H4 (cell line): ENCODE measurements around the gene IQCC. TPM values are rescaled to one million over a fixed set of nuclear protein-coding genes. Genes with fewer than 3 reads are reported as not detected.
"Not testable (repeated sequence)": the region's sequence is repeated elsewhere in the genome, so short reads cannot be mapped to it uniquely, and the experiment has no call there.

Source experiments
- DNase-seq: peaks from one replicate; pipeline ENCODE4 v3.0.0-alpha.2; 2015; ENCODE audit warnings: low spot score
- total RNA-seq: library from RNA; depleted of rRNA; stranded (reverse); fragments of >200 nt; shearing (Covaris generic); gene quantifications from 2 replicates; pipeline ENCODE4 v1.2.3, GENCODE V29; 2014; rRNA removed

The IQCC gene
- 2.6 and 4.3 TPM in 2 replicates for total RNA-seq

DNA sequence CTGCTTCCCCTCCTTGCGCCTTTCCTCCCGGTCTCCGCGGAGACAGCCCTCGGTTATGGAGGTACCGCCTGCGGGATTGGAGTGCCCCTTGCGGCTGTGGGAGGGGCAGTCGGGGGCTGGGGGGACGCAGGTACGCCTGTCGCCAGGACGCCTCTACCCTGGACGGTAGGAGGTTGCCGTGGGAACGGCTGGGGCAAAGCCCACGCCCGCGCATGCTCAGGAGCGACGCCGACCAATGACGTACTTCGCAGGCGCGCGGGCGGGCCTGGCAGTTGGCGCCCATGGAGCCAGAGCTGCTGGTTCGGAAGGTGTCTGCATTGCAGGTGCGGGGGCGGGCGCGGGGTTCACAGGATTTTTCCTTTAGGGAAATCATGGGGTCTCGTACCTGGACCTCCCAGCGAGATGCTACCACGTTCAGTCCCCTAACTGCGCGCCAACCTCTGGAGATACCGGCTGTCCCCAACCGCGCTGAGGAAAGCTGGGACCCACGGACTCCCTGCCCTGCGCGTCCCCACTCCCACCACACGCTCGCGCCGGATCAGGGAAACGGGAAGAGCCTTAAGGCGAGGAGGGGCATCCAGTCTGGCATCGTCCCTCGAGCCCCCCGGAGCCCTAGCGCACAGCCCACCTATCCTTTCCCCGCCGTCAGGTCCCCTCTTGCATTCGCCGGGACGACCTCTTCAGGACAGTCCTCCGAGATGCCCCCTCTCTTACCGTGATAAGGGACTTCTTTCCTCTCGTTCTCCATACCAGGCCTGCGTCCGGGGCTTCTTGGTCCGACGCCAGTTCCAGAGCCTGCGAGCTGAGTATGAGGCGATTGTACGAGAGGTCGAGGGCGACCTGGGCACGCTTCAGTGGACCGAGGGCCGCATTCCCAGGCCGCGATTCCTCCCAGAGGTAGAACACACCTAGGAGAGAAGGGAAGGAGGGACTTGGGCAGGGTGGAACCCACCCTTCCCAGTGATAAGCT, at the start of gene IQCC:
TSS of gene IQCC (plus strand) at position 271 of the 970 bp plus-strand sequence. CDS start at position 282, 11 bp downstream.
- peak; percentile 77 for DNase-seq

DNA sequence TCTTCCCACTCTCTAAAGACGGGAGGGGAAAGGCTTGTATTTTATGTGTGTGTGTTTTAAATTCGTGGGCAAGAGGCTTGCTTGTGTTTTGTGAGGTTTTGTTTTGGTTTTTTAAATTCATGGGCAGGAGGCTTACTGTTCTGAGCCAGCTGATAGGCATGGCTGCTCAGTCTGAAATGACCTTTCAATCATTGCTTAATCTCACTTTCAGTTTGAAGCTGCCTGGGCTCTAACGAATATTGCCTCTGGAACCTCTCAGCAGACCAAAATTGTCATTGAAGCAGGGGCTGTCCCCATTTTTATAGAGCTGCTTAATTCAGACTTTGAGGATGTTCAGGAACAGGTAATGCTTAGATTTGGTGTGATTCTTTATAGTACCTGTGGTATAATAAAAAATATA, 46.3 kb upstream of the IQCC start:
- no peak for DNase-seq

DNA sequence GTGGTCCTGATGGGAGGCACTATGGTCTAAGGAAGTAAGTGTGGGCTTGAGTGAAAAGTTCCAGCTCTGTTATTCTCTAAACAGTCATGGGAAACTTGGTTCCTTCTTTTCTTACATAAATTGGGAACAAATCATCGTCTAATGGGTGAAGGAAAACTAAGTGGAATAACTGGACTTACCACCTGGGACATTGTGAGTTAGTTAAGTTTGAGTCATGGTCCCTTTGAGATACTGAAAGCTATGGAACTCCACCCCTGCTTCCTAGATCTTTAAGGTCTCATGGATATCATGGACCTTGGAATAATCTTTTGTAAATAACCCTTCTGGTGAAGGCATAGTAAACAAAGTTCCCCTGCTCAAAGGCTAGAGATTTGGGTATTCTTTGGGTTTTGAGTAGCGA, 42.1 kb upstream of the IQCC start:
- no peak for DNase-seq

DNA sequence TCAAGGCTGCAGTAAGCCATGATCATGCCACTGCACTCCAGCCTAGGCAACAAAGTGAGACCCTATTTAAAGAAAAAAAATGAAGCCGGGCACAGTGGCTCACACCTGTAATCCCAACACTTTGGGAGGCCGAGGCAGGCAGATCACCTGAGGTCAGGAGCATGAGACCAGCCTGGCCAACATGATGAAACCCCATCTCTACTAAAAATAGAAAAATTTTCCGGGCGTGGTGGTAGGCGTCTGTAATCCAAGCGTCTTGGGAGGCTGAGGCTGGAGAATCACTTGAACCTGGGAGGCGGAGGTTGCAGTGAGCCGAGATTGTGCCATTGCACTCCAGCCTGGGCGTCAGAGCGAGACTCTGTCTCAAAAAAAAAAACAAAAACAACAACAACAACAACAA, 39.8 kb upstream of the IQCC start:
- DNase-seq: not testable (repeated sequence)

DNA sequence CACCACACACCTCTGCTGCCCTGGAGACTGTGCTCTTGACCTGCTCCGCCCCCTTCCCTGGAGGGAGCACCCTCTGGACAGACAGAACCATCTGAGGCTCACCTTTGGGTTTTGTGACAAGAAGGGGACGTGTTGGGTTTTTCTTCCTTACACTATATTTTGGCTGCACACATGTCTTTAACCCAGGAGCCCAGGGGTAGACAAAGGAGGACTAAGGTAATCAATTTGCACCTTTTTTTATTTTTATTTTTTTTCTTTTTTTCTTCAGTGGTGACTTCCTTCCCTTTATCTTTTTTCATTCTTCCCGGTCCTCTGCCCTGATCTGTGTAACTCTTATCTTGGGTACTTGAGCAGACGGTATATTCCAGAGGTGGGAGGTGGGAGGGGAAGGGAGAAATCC, 34.5 kb upstream of the IQCC start:
- DNase-seq: no peak

DNA sequence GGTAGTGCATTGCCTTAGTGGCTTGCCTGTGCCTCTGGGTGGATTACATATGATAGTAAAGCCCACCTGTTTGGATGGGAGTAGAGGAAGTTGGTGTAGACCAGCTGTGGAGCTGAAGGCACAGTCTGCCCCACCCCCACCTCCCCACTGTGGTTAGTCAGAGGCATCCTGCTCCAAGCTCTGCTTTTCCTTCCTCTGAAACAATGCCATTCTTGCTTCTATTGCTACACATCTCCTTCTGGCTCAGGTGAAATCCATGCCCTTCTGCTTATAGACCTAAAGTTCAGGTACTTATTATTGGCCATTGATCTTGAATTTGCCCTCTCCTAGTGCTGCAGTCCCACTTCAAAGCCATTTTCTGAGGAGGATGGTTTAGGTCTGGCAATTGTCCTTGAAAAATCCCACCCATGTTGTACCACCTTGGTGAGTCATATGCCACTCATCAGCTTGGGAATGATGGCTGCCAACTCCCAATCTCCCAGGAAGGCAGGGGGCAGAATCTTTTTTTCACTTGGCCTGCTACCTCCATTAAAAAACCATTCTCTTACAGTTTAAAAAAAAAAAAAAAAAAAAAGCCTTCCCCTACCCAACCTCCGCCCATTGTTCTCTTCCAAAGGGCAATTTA, 32.7 kb upstream of the IQCC start:
- no peak for DNase-seq

DNA sequence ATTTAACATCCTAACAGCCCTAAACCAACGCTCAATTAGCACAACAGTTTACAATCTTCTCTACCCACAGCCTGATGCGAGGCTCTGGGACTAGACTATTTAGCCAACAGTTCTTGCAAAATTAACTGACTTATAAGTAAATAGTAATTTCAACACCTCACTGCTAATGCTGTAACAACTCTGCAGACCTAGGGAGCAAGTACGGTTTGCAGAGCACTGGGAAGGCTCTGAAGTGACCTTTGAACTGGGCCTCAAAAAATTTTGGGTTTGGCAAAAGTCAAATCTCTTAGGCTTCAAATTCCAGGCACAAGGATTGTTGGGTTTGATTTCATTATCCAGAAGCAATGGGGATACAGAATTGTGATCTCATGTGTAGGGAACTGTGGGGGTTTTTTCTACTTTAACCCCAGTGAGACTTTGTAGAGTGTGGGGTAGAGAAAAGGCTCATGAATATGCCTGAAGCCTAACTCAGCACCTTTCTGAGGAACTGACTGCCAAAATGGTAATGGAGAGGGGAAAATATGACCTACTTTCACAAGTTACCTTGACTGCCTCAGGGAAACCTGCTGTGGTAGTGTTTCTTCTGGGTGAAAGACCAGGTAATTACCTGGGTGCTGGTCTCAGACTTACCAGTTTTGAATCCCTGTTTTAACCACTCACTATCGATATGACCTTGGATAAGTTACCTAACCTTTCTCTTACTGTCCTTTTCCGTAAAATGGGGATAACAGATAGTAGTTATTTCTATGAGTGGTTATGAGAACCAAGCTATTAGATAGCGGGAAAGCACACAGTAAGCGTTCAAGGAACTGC, 26.9 kb upstream of the IQCC start:
- DNase-seq: no peak

DNA sequence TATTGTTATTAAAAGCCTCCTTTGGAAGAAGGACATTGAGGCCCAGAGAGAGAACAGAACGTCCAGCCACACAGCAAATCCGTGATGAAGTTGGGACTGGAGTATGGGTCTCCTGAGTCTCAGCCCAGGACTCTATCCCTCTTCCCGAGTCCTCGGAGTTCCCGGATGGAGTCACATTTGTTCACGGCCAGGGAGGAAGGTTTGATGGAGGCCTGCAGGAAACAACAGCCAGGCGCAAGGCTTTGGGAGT, 26.4 kb upstream of the IQCC start:
- no peak for DNase-seq

DNA sequence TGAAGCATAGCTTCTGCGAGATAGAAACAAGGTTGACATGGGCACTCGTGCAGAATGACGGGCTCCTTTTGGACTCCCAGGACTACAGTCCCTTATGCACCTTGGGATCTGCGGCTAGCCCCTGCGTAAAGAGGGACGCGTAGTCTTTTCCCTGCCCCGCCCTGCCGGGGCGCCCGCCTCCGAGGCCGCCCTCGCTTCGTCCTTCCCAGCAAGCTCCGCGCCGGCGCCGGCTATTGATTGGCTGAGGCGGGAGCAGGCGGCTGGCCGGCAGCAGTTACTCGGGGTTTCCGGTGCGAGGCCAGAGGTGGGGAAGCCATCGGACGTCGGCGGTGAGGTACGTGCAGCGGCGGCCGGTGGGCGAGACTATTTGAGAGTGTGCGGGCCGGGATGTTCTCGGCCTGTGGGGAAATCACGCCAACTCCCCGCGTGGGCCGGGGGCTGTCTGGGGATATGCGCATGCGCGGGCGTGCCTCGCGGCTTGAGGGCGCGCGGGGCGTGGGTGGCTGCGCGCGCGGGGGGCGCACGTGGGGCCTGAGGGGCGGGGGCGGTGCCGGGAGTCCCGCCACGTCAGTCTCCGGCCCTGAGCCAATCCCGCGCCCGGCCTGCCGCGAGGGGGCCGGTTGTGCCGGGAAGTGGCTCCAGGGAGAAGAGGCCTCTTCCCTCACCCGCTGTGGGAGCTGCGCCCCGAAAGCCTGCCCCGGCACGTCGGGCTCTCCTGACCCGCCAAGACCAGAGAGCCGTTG, 25.9 kb upstream of the IQCC start, which contains the start of gene TXLNA:
TSS of gene TXLNA (plus strand) at position 233 of the 743 bp plus-strand sequence. CDS start 671 bp downstream, outside the sequence.
- peak; percentile 83 for DNase-seq

DNA sequence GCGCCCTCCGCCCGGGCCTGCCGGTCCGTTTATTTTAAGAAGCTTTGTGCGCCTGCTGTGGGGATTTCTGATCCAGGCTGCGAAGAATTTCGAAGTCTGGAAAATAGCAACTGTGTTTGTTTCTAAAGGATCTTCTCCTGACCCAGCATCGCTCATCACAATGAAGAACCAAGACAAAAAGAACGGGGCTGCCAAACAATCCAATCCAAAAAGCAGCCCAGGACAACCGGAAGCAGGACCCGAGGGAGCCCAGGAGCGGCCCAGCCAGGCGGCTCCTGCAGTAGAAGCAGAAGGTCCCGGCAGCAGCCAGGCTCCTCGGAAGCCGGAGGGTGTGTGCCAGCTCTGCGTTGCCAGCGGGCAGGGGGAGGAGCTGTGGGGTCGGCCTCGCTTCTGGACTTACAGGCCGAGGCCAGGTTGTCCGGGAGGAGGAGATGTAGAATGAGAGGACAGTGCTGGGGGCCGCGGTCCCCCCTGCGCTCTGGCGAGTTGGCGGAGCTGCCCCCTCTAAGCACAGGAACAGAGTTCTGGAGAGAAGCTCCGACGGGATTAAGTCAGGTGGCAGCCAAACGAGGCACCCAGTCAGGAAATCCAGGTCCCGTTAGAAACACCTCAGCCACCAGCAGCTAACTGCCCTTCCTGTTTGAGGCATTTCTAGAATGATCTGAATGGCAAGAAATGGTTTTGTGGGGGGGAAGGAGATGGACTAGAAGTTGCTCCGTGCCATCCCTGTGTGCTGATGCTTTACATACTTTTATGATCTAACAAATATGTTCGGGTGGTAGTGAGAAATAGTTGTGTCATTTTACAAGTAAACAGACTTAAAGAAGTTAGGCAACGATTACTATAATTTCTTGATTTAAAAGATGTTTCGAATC, 25.0 kb upstream of the IQCC start:
- DNase-seq: no peak

DNA sequence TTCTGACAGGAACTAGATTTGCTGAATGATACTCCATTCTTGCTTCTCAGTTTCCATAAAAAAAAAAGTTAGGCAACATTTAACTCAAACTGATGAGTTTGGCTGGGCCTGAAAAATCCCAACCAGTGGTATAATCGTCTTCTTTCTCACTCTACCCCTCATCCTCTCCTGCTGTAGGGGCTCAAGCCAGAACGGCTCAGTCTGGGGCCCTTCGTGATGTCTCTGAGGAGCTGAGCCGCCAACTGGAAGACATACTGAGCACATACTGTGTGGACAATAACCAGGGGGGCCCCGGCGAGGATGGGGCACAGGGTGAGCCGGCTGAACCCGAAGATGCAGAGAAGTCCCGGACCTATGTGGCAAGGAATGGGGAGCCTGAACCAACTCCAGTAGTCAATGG, 24.4 kb upstream of the IQCC start:
- DNase-seq: no peak

DNA sequence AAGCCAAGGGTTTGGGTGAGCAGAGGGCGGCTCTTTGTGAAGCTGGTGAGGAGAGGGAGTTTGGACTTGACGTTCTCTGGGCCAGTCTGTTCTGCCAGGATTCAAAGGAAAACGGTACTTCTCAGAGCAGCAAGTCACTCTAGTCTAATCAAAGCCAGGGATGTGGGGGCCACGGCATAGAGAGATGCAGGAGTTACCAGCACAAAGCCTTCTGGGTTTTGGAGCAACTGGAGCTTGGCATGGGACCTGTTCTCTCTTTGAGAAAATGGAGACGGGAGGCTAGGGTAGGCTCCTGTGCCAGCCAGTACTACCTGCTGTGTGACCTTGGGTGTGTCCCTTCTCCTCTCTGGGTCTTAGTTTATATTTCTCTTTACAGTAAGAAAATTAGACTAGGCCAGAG, 23.9 kb upstream of the IQCC start:
- no peak for DNase-seq

DNA sequence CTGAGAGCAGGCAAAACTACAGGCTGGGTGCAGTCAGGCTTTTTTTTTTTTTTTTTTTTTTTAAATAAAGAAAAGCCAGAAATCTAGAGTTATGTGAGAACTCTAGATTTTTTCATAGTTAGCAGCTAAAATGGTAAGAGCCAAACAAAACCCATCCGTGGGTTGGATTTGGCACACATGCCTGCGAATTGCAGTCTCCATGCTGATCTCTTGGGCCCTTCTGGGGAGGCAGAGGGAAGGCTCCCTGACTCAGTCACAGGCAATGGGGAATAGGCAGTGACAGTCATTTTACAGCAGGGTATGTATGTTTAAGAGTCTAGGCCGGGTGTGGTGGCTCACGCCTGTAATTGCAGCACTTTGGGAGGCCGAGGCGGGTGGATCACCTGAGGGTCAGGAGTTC, 23.4 kb upstream of the IQCC start:
- no peak for DNase-seq

DNA sequence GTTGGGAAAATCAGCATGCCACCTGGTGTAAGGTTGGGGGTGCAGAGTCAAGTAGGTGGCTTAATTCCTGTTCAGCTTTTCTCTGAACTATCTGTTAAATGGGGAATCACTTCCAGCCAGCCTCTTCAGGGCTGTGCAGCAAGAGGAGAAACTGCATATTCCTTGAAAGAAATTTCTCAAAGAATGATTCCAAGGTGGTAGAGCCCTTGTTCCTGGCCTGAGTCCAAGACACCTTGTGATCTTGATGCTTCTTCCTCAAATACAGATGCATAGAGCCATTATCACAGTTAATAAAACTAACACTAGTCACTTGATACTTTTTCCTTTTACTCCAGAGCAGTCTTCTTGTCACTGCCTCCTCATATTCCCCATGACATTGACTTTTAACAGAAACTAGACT, 20.8 kb upstream of the IQCC start:
- no peak for DNase-seq

DNA sequence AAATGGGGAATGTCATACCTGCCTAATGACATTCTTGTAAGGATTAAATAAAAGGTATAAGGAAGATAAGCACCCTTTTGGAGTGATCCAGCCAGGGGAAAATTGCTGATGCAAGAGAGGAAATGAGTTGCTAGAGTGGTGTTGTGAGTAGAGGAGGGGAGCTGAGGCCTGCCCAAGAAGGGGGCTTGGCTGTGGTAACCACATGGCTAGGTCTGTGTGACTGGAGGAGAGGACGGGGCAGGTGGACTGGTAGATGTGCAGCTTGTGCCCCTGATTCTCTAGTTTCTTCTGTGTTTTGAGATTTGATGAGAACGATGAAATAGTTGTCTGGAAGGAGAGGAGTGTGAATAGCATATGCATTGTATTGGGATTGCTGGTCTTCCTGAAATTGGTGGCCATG, 19.4 kb upstream of the IQCC start:
- DNase-seq: no peak

DNA sequence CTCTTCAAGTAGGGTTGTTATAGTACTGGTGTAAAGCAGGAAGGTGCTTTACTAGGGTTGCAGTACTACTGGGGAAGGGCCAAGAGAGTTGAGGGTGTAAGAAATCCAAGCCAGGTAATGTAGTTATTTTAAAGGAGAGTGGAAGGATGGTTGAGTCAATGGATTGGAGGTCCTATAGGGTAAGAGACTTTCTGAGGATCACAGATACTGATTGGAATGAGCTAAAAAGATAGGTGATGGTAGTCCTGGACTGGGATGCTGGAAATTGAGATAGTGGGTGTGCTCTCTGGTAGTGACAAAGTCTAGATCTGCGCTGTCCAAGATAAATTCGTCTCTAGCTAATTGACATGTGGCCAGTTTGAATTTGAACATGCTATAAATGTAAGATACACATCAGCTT, 19.0 kb upstream of the IQCC start:
- no peak for DNase-seq

DNA sequence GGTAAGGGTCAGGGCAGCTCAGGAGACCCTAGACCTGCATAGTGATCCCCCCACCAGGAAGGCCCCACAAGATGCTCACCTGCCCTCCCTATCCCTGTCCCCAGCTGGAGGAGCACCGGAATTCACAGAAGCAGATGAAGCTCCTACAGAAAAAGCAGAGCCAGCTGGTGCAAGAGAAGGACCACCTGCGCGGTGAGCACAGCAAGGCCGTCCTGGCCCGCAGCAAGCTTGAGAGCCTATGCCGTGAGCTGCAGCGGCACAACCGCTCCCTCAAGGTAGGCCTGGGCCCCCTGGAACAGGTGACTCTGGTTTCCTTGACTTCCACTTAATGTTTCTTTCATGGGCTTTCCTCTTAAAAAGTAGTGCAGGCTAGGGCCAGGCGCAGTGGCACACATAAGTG, 17.6 kb upstream of the IQCC start:
- DNase-seq: no peak

DNA sequence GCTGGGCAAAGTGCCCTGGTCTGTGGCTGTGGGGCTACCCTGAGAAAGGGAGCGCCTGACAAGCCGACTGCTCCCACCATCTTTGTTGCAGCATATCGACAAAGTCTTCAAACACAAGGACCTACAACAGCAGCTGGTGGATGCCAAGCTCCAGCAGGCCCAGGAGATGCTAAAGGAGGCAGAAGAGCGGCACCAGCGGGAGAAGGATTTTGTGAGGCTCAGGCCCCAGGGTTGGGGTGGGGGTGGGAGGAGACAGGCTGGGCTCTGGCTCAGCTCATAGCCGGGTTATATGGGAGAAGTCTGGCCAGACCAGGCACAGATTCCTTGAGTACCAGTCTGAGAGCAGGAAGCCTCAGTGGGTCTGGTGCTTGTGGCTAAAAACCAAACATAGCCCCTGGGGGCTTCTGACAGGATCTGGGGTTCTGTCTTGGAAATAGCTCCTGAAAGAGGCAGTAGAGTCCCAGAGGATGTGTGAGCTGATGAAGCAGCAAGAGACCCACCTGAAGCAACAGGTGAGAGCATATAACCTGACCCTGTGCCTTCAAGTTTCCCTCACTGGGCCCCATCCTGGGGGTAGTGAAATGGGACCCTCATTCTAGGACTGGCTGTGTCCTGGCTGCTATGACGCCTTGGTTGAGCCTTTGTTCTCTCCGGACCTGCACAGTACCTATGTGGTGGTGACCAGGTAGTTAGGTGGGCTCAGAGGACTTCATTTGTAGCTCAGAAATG, 13.1 kb upstream of the IQCC start:
- DNase-seq: no peak

DNA sequence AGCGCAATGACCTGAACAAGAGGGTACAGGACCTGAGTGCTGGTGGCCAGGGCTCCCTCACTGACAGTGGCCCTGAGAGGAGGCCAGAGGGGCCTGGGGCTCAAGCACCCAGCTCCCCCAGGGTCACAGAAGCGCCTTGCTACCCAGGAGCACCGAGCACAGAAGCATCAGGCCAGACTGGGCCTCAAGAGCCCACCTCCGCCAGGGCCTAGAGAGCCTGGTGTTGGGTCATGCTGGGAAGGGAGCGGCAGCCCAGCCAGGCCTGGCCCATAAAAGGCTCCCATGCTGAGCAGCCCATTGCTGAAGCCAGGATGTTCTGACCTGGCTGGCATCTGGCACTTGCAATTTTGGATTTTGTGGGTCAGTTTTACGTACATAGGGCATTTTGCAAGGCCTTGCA, 10.5 kb upstream of the IQCC start:
- DNase-seq: no peak

DNA sequence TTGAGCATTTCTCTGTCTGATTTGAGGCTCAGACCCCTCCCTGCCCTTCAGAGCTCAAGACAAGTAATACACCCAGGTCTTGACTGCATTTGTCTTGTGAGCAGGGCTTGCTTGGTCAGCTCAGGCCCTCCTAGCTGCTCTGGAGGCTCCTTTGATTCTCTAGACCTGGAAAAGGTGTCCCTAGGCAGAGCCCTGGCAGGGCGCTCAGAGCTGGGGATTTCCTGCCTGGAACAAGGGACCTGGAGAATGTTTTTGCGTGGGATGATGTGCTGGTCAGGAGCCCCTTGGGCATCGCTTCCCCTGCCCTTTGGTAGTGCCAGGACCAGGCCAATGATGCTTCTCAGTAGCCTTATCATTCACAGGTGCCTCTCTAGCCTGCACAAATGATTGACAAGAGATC, 9.9 kb upstream of the IQCC start:
- no peak for DNase-seq
